Neural cell (in vitro differentiated cells): ENCODE results near the gene MYBL2. TPM values are rescaled to one million over a fixed set of nuclear protein-coding genes. Genes with fewer than 3 reads are reported as not detected.

Experiments used
- H2AFZ ChIP-seq: fragments of 200-600, 300-800 bp; sonication (generic), shearing (Covaris generic); 2 replicates; pipeline ENCODE4 v1.6.0; 2014; ENCODE audit warnings: low read depth, mild to moderate bottlenecking, antibody characterized with exemption, low read length, moderate library complexity
- H3F3A ChIP-seq: fragments of 200-600 bp; shearing (Covaris generic); 2 replicates; pipeline ENCODE4 v1.6.1; 2016; ENCODE audit warnings: mild to moderate bottlenecking, moderate library complexity, mixed read lengths, antibody characterized with exemption, low read length; ENCODE audit not compliant: insufficient read depth, poor library complexity, severe bottlenecking
- H3K27ac ChIP-seq: fragments of 200-600, 300-800 bp; sonication (generic), shearing (Covaris generic); 2 replicates; pipeline ENCODE4 v1.5.1; 2014; ENCODE audit warnings: mild to moderate bottlenecking, low read length, moderate library complexity
- H3K27me3 ChIP-seq: fragments of 300-800, 200-600 bp; sonication (generic), shearing (Covaris generic); 2 replicates; pipeline ENCODE4 v1.6.0; 2014; ENCODE audit warnings: mild to moderate bottlenecking, low read depth, low read length, moderate library complexity; ENCODE audit not compliant: insufficient read depth
- H3K36me3 ChIP-seq: fragments of 300-800, 200-600 bp; sonication (generic), shearing (Covaris generic); 2 replicates; pipeline ENCODE4 v1.5.1; 2014; ENCODE audit warnings: mild to moderate bottlenecking, antibody characterized with exemption, low read length, moderate library complexity; ENCODE audit not compliant: insufficient read depth
- H3K4me2 ChIP-seq: fragments of 300-800, 200-600 bp; sonication (generic), shearing (Covaris generic); 2 replicates; pipeline ENCODE4 v1.6.0; 2014; ENCODE audit warnings: mild to moderate bottlenecking, low read length
- H3K4me3 ChIP-seq: fragments of 300-800, 200-600 bp; sonication (generic), shearing (Covaris generic); 2 replicates; pipeline ENCODE4 v1.5.1; 2014; ENCODE audit warnings: mild to moderate bottlenecking, low read length, moderate library complexity
- H3K79me2 ChIP-seq: fragments of 200-600 bp; shearing (Covaris generic); replicated peaks from 2 replicates; pipeline ENCODE4 v1.6.0; 2014; ENCODE audit warnings: mild to moderate bottlenecking, low read length, moderate library complexity; ENCODE audit not compliant: insufficient read depth
- H3K9ac ChIP-seq: fragments of 300-800, 200-600 bp; sonication (generic), shearing (Covaris generic); 2 replicates; pipeline ENCODE4 v1.6.1; 2016; ENCODE audit warnings: mild to moderate bottlenecking, low read length, mixed read lengths
- H3K9me2 ChIP-seq: fragments of 200-600 bp; shearing (Covaris generic); 2 replicates; pipeline ENCODE4 v1.6.1; 2016; ENCODE audit warnings: mild to moderate bottlenecking, low read length, mixed read lengths; ENCODE audit not compliant: insufficient read depth
- H3K9me3 ChIP-seq: fragments of 200-600, 300-800 bp; sonication (generic), shearing (Covaris generic); 2 replicates; pipeline ENCODE4 v1.6.1; 2016; ENCODE audit warnings: mild to moderate bottlenecking, mixed run types, low read length, moderate library complexity, mixed read lengths
- H4K20me1 ChIP-seq: fragments of 200-600 bp; shearing (Covaris generic); 2 replicates; pipeline ENCODE4 v1.6.1; 2016; ENCODE audit warnings: mild to moderate bottlenecking, mixed run types; ENCODE audit not compliant: insufficient read depth
- CTCF ChIP-seq: fragments of 450-650 bp; IDR thresholded peaks from 2 replicates; pipeline ENCODE4 v1.5.1; 2014; ENCODE audit warnings: antibody characterized with exemption, mild to moderate bottlenecking, moderate library complexity; ENCODE audit not compliant: poor library complexity, severe bottlenecking
- EP300 ChIP-seq: fragments of 450-650 bp; conservative IDR thresholded peaks from 2 replicates; pipeline ENCODE4 v1.6.1; 2014; ENCODE audit warnings: antibody characterized with exemption, mild to moderate bottlenecking, moderate library complexity; ENCODE audit not compliant: poor library complexity, severe bottlenecking
- EZH2 ChIP-seq: fragments of 200-600, 300-800 bp; shearing (Covaris generic), sonication (generic); IDR thresholded peaks from 2 replicates; pipeline ENCODE4 v1.6.1; 2014; ENCODE audit warnings: antibody characterized with exemption, low read length, borderline replicate concordance, mild to moderate bottlenecking; ENCODE audit not compliant: insufficient read depth, poor library complexity, severe bottlenecking
- MXI1 ChIP-seq: fragments of 450-650 bp; conservative IDR thresholded peaks from 2 replicates; pipeline ENCODE4 v1.6.1; 2014; ENCODE audit warnings: antibody characterized with exemption, mild to moderate bottlenecking; ENCODE audit not compliant: poor library complexity, severe bottlenecking
- POLR2AphosphoS5 ChIP-seq: IDR thresholded peaks from 2 replicates; pipeline ENCODE4 v1.6.1; 2012
- RAD21 ChIP-seq: fragments of 450-650 bp; conservative IDR thresholded peaks from 2 replicates; pipeline ENCODE4 v1.6.1; 2014; ENCODE audit warnings: antibody characterized with exemption, mild to moderate bottlenecking, moderate library complexity
- REST ChIP-seq: IDR thresholded peaks from 2 replicates; pipeline ENCODE4 v1.6.1; 2012; ENCODE audit warnings: borderline replicate concordance
- SMC3 ChIP-seq: fragments of 450-650 bp; conservative IDR thresholded peaks from 2 replicates; pipeline ENCODE4 v1.6.1; 2014; ENCODE audit warnings: antibody characterized with exemption, mild to moderate bottlenecking, moderate library complexity; ENCODE audit not compliant: poor library complexity
- TAF1 ChIP-seq: IDR thresholded peaks from 2 replicates; pipeline ENCODE4 v1.6.1; 2012; ENCODE audit warnings: low read depth
- polyA plus RNA-seq: library from polyadenylated mRNA; depleted of rRNA; stranded (reverse); fragments of >200 nt; gene quantifications from 2 replicates; pipeline ENCODE4 v1.2.3, GENCODE V29; 2014

The MYBL2 gene
- polyA plus RNA-seq, 1 donor from 2014 or later, result not detected

GRCh38 chr20:43680981-43681380 lies 14.1 kb downstream of the MYBL2 start:
- H3K9me2 ChIP-seq, result no peaks in the 10 kb centered on the region
- no peaks in the 10 kb centered on the region for H3K27me3 ChIP-seq
- no peak overlapping the region for H3K27ac ChIP-seq
- no peak overlapping the region for H3K9ac ChIP-seq
- no peaks in the 10 kb centered on the region for H3K9me3 ChIP-seq
- no peak overlapping the region for H3K4me3 ChIP-seq
- no peaks in the 10 kb centered on the region for H3K36me3 ChIP-seq
- no peak overlapping the region for H2AFZ ChIP-seq
- H3F3A ChIP-seq, result no peaks in the 10 kb centered on the region
- no peaks in the 10 kb centered on the region for H3K79me2 ChIP-seq
- TF ChIP-seq REST (no peak), MXI1 (no peak), EP300 (no peak), EZH2 (no peak), RAD21 (no peak), POLR2AphosphoS5 (no peak), SMC3 (no peak), CTCF (no peak), TAF1 (no peak)
- no peaks in the 10 kb centered on the region for H4K20me1 ChIP-seq
- H3K4me2 ChIP-seq, result no peak overlapping the region

- Histone ChIP-seq H3K27ac (no peak overlapping the region), H3K9ac (no peak overlapping the region), H4K20me1 (no peaks in the 10 kb centered on the region), H3K9me3 (no peaks in the 10 kb centered on the region), H3F3A (no peaks in the 10 kb centered on the region), H3K79me2 (no peaks in the 10 kb centered on the region), H3K4me2 (no peak overlapping the region), H3K27me3 (no peaks in the 10 kb centered on the region), H3K4me3 (no peak overlapping the region), H3K36me3 (no peaks in the 10 kb centered on the region), H3K9me2 (no peaks in the 10 kb centered on the region), H2AFZ (no peak overlapping the region)
- TF ChIP-seq MXI1, result no peak
- no peak for TF ChIP-seq POLR2AphosphoS5
- no peak for TF ChIP-seq EP300
- TF ChIP-seq SMC3, result no peak
- TF ChIP-seq REST, result no peak
- no peak for TF ChIP-seq TAF1
- TF ChIP-seq CTCF, result no peak
- no peak for TF ChIP-seq RAD21
- no peak for TF ChIP-seq EZH2
Observed at GRCh38 chr20:43681468-43681942, 14.6 kb downstream of the MYBL2 start.
